Liver (tissue), 9 donors: ENCODE measurements around the gene CDKN2AIPNL. TPM values are rescaled to one million over a fixed set of nuclear protein-coding genes. Genes with fewer than 3 reads are reported as not detected.

Experiments
- DNase-seq: peaks from one replicate; pipeline ENCODE4 v3.0.0-alpha.2; 2017; ENCODE audit warnings: low spot score
- H3K27ac ChIP-seq, 2 donors: one replicate each; pipeline ENCODE4 v1.7.0; 2013; ENCODE audit warnings: inconsistent platforms in 2 of 2, low read length in 2 of 2, control low read depth in 1 of 2, low read depth in 1 of 2, mild to moderate bottlenecking in 1 of 2
- H3K27me3 ChIP-seq, 4 donors: one replicate each; pipeline versions ENCODE4 v1.6.1 to v1.7.0; 2013; ENCODE audit warnings: low read length in 3 of 4, inconsistent platforms in 1 of 4, mild to moderate bottlenecking in 1 of 4, moderate library complexity in 1 of 4; ENCODE audit not compliant: control insufficient read depth in 4 of 4, insufficient read depth in 4 of 4
- H3K36me3 ChIP-seq, 4 donors: one replicate each; pipeline versions ENCODE4 v1.6.1 to v1.7.0; 2013; ENCODE audit warnings: low read length in 3 of 4, mild to moderate bottlenecking in 3 of 4, low read depth in 1 of 4, moderate library complexity in 1 of 4; ENCODE audit not compliant: control insufficient read depth in 4 of 4, insufficient read depth in 3 of 4
- H3K4me1 ChIP-seq, 4 donors: one replicate each; pipeline versions ENCODE4 v1.6.1 to v1.7.0; 2013; ENCODE audit warnings: low read length in 3 of 4, mild to moderate bottlenecking in 3 of 4, moderate library complexity in 1 of 4; ENCODE audit not compliant: control insufficient read depth in 4 of 4, insufficient read depth in 4 of 4
- H3K4me3 ChIP-seq, 3 donors: one replicate each; pipeline versions ENCODE4 v1.6.1 to v1.7.0; 2013; ENCODE audit warnings: low read length in 3 of 3, control low read depth in 1 of 3, low read depth in 1 of 3, mild to moderate bottlenecking in 1 of 3
- H3K9ac ChIP-seq, 2 donors: one replicate each; pipeline ENCODE4 v1.7.0; 2013; ENCODE audit warnings: low read length in 2 of 2, mild to moderate bottlenecking in 2 of 2, moderate library complexity in 2 of 2, control low read depth in 1 of 2, low read depth in 1 of 2
- H3K9me3 ChIP-seq, 4 donors: one replicate each; pipeline versions ENCODE4 v1.6.1 to v1.7.0; 2013; ENCODE audit warnings: low read length in 3 of 4; ENCODE audit not compliant: control insufficient read depth in 4 of 4
- EGR1 ChIP-seq, 2 donors: IDR thresholded peaks; 2 replicates each; pipeline ENCODE4 v1.6.1; 2016 to 2018; ENCODE audit warnings: antibody characterized with exemption in 2 of 2, low read depth in 2 of 2
- FOXA1 ChIP-seq: IDR thresholded peaks from 2 replicates; pipeline ENCODE4 v1.6.1; 2016; ENCODE audit warnings: antibody characterized with exemption
- FOXA2 ChIP-seq: IDR thresholded peaks from 2 replicates; pipeline ENCODE4 v1.6.1; 2016; ENCODE audit warnings: antibody characterized with exemption
- GABPA ChIP-seq, 2 donors: IDR thresholded peaks in 1 of 2; conservative IDR thresholded peaks in 1 of 2; 2 replicates each; pipeline ENCODE4 v1.6.1; 2016; ENCODE audit warnings: antibody characterized with exemption in 2 of 2, mild to moderate bottlenecking in 1 of 2, moderate library complexity in 1 of 2
- HNF4A ChIP-seq, 2 donors: conservative IDR thresholded peaks; 2 replicates each; pipeline ENCODE4 v1.6.1; 2016; ENCODE audit warnings: antibody characterized with exemption in 2 of 2, mild to moderate bottlenecking in 2 of 2
- HNF4G ChIP-seq: IDR thresholded peaks from 2 replicates; pipeline ENCODE4 v1.6.1; 2016; ENCODE audit warnings: antibody characterized with exemption
- JUND ChIP-seq, 2 donors: IDR thresholded peaks; 2 replicates each; pipeline ENCODE4 v1.6.1; 2016; ENCODE audit warnings: antibody characterized with exemption in 2 of 2
- NR2F2 ChIP-seq: IDR thresholded peaks from 2 replicates; pipeline ENCODE4 v1.6.1; 2016; ENCODE audit warnings: antibody characterized with exemption
- RAD21 ChIP-seq, 2 donors: IDR thresholded peaks; 2 replicates each; pipeline ENCODE4 v1.6.1; 2016; ENCODE audit warnings: antibody characterized with exemption in 2 of 2, mild to moderate bottlenecking in 2 of 2
- RXRA ChIP-seq, 2 donors: IDR thresholded peaks; 2 replicates each; pipeline ENCODE4 v1.6.1; 2017 to 2018; ENCODE audit warnings: antibody characterized with exemption in 2 of 2, mild to moderate bottlenecking in 1 of 2
- SP1 ChIP-seq: IDR thresholded peaks from 2 replicates; pipeline ENCODE4 v1.6.1; 2018; ENCODE audit warnings: antibody characterized with exemption, mild to moderate bottlenecking
- TAF1 ChIP-seq: conservative IDR thresholded peaks from 2 replicates; pipeline ENCODE4 v1.6.1; 2016; ENCODE audit warnings: antibody characterized with exemption, mild to moderate bottlenecking
- YY1 ChIP-seq: IDR thresholded peaks from 2 replicates; pipeline ENCODE4 v1.6.1; 2016; ENCODE audit warnings: antibody characterized with exemption, mild to moderate bottlenecking
- WGBS: extraction: QIAGEN DNeasy Blood & Tissue Kit; methylation state at CpG from one replicate; pipeline ENCODE4 v1.1.7; 2013; 5-methylcytosine and 5-hydroxymethylcytosine counted together
- polyA plus RNA-seq, 2 donors: library from polyadenylated mRNA; stranded (reverse) in 1 of 2; unstranded in 1 of 2; fragments of 200-250 nt in 1 of 2; fragments of >200 nt in 1 of 2; fragmentation: Nextera tagmentation in 1 of 2; extraction: Ambion mirVana in 1 of 2; gene quantifications; one replicate each; pipeline versions ENCODE4 v1.2.1 to v1.2.3, GENCODE V29; 2013 to 2015
- total RNA-seq, 2 donors: library from RNA; depleted of rRNA; stranded (reverse); fragments of >200 nt; gene quantifications; one replicate each; pipeline ENCODE4 v1.2.3, GENCODE V29; 2014
- TF ChIP-seq, protein P1 (sequence below): IDR thresholded peaks from 2 replicates; pipeline ENCODE4 v1.6.1; 2016; ENCODE audit warnings: antibody characterized with exemption
- TF ChIP-seq, protein P2 (sequence below): IDR thresholded peaks from 2 replicates; pipeline ENCODE4 v1.6.1; 2016; ENCODE audit warnings: antibody characterized with exemption, mild to moderate bottlenecking
- TF ChIP-seq, protein P3 (sequence below): IDR thresholded peaks from 2 replicates; pipeline ENCODE4 v1.6.1; 2016; ENCODE audit warnings: antibody characterized with exemption
- TF ChIP-seq, protein P4 (sequence below): IDR thresholded peaks from 2 replicates; pipeline ENCODE4 v1.6.1; 2016; ENCODE audit warnings: antibody characterized with exemption
- donor health status: healthy.
- donor health status: healthy.
- donor health status: healthy.
- donor health status: healthy.
- donor health status: healthy.

CDKN2AIPNL gene
- total and polyA plus RNA-seq, 4 donors = 7.2 to 13.3 (median 9.3) TPM

DNA sequence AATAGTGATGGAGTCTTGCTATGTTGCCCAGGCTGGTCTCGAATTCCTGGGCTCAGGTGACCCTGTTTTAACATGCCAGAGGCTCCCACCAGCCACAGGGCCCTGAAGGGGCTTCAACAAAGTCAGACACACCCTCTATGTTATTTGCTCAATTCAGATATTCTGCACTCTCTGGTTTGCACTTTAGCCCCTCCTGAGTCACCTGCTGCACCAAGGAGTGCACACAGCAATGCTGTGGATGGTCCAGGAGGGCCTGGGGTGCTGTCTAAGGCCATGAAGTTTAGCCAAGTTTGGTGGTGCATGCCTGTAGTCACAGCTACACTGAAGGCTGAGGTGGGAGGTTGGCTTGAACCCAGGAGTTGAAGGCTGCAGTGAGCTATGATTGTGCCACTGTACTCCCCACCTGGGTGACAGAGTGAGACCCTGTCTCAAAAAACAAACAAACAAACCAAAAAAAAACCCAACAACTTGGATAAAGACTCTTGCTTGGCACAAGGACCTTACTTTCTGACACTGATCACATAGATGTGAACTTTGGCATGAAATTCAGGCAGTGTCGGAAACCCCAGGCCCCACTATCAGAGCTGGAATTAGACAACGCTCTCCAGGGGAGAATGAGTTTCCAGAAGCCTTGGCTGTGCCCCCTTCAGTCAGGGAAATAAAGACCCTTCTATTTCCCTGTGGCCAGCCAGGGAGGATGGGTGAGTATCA lies 39.7 kb upstream of the CDKN2AIPNL start:
- Histone ChIP-seq H3K9me3 (no peaks in the 10 kb centered on the region), H3K27me3 (no peaks in the 10 kb centered on the region), H3K27ac (no peak overlapping the region), H3K4me3 (no peak overlapping the region), H3K36me3 (no peaks in the 10 kb centered on the region), H3K4me1 (no peaks in the 10 kb centered on the region), H3K9ac (no peak overlapping the region)
- 71% methylated on average over 3 of the region's 3 CpGs for WGBS
- DNase-seq = no peak
- TF ChIP-seq, protein P1, sequence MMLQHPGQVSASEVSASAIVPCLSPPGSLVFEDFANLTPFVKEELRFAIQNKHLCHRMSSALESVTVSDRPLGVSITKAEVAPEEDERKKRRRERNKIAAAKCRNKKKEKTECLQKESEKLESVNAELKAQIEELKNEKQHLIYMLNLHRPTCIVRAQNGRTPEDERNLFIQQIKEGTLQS = no peak
- TF ChIP-seq, protein P2, sequence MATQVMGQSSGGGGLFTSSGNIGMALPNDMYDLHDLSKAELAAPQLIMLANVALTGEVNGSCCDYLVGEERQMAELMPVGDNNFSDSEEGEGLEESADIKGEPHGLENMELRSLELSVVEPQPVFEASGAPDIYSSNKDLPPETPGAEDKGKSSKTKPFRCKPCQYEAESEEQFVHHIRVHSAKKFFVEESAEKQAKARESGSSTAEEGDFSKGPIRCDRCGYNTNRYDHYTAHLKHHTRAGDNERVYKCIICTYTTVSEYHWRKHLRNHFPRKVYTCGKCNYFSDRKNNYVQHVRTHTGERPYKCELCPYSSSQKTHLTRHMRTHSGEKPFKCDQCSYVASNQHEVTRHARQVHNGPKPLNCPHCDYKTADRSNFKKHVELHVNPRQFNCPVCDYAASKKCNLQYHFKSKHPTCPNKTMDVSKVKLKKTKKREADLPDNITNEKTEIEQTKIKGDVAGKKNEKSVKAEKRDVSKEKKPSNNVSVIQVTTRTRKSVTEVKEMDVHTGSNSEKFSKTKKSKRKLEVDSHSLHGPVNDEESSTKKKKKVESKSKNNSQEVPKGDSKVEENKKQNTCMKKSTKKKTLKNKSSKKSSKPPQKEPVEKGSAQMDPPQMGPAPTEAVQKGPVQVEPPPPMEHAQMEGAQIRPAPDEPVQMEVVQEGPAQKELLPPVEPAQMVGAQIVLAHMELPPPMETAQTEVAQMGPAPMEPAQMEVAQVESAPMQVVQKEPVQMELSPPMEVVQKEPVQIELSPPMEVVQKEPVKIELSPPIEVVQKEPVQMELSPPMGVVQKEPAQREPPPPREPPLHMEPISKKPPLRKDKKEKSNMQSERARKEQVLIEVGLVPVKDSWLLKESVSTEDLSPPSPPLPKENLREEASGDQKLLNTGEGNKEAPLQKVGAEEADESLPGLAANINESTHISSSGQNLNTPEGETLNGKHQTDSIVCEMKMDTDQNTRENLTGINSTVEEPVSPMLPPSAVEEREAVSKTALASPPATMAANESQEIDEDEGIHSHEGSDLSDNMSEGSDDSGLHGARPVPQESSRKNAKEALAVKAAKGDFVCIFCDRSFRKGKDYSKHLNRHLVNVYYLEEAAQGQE = no peak
- TF ChIP-seq JUND (IDR thresholded peaks at IDR 0.05) = no peak

DNA sequence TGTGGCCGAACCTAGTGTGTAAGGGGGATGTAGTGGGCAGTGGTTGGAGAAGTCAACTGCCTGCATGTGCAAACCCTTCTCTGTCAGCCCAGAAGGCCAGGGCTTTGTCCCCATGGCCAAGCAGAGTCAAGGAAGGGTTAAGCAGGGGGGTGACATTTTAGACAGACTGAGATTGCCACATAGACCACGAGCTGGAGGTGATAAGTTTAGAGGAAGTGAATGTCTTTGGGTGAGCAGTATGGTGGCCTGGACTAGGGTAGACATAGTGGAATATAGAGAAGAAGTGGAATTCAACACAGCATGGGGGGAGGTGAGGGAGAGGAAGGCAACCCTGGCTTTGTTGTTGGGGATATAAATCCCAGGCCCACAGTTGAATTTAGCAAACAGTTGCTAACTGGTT lies 38.7 kb upstream of the CDKN2AIPNL start:
- WGBS = 57% methylated on average over 2 of the region's 2 CpGs
- no peaks in the 10 kb centered on the region for H3K27me3 ChIP-seq
- H3K27ac ChIP-seq = no peak overlapping the region
- no peaks in the 10 kb centered on the region for H3K4me1 ChIP-seq
- no peaks in the 10 kb centered on the region for H3K9me3 ChIP-seq
- TF ChIP-seq, protein P2 = no peak
- TF ChIP-seq JUND (IDR thresholded peaks at IDR 0.05) (no peak), TAF1 (no peak), YY1 (no peak), SP1 (no peak), FOXA2 (no peak), RXRA (IDR thresholded peaks at IDR 0.05) (no peak), RAD21 (IDR thresholded peaks at IDR 0.05) (no peak), FOXA1 (no peak), NR2F2 (no peak), HNF4G (no peak), GABPA (IDR thresholded peaks at IDR 0.05 in 1 of 2, conservative IDR thresholded peaks at IDR 0.05 in 1 of 2) (no peak), EGR1 (IDR thresholded peaks at IDR 0.05; ENCODE audit: low read depth in 2 of 2) (no peak), HNF4A (conservative IDR thresholded peaks at IDR 0.05) (no peak)
- TF ChIP-seq, protein P3, sequence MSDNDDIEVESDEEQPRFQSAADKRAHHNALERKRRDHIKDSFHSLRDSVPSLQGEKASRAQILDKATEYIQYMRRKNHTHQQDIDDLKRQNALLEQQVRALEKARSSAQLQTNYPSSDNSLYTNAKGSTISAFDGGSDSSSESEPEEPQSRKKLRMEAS = no peak
- TF ChIP-seq, protein P4, sequence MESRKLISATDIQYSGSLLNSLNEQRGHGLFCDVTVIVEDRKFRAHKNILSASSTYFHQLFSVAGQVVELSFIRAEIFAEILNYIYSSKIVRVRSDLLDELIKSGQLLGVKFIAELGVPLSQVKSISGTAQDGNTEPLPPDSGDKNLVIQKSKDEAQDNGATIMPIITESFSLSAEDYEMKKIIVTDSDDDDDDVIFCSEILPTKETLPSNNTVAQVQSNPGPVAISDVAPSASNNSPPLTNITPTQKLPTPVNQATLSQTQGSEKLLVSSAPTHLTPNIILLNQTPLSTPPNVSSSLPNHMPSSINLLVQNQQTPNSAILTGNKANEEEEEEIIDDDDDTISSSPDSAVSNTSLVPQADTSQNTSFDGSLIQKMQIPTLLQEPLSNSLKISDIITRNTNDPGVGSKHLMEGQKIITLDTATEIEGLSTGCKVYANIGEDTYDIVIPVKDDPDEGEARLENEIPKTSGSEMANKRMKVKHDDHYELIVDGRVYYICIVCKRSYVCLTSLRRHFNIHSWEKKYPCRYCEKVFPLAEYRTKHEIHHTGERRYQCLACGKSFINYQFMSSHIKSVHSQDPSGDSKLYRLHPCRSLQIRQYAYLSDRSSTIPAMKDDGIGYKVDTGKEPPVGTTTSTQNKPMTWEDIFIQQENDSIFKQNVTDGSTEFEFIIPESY = no peak
- TF ChIP-seq, protein P1 = no peak
- no peak for DNase-seq
- H3K4me3 ChIP-seq = no peak overlapping the region
- H3K9ac ChIP-seq = no peak overlapping the region
- H3K36me3 ChIP-seq = no peaks in the 10 kb centered on the region
